ENCODE data around the gene APOA1.
"Not testable (repeated sequence)": the region's sequence is repeated elsewhere in the genome, so short reads cannot be mapped to it uniquely, and the experiment has no call there.

Gene APOA1

DNA sequence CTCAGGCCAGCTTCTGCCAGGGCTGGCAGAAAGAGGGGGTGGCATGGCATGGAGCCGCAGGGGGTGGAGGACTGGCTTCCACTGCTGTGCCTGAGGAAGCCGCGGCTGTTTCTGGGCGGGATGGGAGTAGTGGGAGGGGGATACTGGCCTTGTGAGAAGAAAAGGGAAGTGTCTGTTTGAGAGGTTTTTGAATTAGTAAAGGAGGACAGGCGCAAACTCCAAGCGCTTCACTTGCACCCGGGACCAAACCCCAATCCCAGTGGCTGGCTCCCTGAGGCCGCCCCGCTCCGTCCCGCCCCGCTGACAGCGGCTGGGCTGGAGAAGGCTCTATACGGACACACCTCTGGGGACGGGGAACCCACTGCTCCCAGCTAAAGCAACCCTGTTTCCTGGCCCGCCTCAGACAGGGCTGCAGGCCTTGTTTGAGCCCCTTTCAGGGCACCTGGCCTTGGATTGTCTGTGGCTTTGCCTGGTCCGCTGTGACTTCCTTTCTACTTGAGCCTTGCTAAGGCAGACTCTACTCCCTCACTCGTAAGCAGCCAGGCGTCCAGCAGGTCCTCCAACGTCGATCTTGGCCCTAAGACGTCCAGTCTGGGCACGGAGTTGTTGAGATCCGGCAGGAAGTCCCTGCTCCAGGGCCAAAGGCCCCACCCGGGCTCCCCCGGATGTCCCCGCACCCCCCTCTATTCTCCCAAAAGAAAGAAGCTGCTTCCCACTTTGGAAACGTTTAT, 2.2 kb downstream of the APOA1 start:
- DNase-seq (ENCODE audit: low spot score) (no peak), FAIRE-seq (no peak)

DNA sequence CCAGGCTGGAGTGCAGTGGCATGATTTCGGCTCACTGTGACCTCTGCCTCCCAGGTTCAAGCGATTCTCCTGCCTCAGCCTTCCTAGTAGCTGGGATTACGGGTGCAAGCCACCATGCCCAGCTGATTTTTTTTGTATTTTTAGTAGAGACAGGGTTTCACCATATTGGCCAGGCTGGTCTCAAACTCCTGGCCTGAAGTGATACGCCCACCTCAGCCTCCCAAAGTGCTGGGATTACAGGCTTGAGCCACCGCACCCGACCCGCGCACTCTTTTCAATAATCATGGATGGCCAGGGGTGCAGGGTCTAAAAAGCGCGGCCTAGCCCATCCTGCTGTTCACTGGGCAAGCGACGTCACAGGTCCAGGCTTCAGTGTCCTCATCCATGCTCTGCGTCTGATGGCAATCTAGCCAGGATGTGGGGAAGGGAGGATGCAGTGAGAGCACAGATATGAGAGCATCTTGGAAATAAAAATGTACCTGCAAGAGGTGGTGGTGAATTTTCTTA, 2.8 kb downstream of the APOA1 start:
- FAIRE-seq; DNase-seq (ENCODE audit: low spot score): not testable (repeated sequence)

DNA sequence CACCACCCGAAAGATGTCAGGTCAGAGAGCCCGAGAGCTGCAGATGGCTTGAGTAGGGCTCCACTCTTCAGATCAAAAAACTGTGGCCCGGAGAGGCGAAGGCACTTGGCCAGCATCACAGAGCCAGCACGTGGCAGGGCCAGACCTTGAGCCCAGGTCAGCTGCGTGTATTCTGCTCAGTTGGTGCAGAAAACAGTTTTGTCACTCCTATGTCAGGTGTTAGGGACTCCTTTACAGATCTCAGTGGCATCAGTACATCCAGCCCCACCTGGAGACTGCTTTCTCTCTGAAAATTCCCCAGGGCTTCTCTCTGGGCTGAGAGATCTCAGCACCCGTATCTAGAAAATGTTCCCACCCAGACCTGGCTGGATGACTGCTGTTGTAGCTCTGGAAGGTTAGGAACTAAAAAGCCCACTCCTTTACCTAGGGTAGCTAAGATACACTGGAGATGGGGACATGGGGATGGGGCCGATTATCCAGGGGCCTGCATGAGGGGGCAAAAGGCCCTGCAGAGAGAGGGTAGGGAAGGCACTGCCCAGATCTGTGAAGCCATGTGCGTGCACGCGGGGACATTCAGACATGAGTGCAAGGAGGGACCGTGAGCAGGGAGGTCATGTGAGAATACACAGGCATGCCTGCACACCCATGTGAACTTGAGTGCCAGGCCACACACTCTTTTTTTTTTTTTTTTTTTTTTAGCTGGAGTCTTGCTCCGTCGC, 3.4 kb downstream of the APOA1 start:
- DNase-seq (ENCODE audit: low spot score) (no peak), FAIRE-seq (no peak)

DNA sequence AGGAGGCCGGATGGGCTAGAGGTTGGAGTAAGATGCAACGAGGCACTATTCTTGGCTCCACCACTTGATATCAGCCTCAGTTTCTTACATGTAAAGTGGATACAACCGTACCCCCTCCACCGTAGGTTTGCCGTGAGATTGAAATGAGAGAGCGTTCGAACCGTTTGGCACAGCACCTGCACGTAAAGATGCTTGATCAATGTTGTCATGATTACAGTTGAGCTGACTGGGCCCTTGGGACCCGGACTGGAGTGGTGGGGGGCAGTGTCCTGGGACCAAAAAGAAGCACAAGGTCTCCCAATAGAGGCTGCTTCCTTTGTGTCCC, 4.0 kb downstream of the APOA1 start:
- DNase-seq (ENCODE audit: low spot score), result no peak
- no peak for FAIRE-seq

DNA sequence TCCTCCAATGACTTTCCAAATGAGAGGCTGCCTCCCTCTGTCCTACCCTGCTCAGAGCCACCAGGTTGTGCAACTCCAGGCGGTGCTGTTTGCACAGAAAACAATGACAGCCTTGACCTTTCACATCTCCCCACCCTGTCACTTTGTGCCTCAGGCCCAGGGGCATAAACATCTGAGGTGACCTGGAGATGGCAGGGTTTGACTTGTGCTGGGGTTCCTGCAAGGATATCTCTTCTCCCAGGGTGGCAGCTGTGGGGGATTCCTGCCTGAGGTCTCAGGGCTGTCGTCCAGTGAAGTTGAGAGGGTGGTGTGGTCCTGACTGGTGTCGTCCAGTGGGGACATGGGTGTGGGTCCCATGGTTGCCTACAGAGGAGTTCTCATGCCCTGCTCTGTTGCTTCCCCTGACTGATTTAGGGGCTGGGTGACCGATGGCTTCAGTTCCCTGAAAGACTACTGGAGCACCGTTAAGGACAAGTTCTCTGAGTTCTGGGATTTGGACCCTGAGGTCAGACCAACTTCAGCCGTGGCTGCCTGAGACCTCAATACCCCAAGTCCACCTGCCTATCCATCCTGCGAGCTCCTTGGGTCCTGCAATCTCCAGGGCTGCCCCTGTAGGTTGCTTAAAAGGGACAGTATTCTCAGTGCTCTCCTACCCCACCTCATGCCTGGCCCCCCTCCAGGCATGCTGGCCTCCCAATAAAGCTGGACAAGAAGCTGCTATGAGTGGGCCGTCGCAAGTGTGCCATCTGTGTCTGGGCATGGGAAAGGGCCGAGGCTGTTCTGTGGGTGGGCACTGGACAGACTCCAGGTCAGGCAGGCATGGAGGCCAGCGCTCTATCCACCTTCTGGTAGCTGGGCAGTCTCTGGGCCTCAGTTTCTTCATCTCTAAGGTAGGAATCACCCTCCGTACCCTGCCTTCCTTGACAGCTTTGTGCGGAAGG, 4.8 kb downstream of the APOA1 start:
- DNase-seq (ENCODE audit: low spot score), result no peak
- FAIRE-seq, result no peak

DNA sequence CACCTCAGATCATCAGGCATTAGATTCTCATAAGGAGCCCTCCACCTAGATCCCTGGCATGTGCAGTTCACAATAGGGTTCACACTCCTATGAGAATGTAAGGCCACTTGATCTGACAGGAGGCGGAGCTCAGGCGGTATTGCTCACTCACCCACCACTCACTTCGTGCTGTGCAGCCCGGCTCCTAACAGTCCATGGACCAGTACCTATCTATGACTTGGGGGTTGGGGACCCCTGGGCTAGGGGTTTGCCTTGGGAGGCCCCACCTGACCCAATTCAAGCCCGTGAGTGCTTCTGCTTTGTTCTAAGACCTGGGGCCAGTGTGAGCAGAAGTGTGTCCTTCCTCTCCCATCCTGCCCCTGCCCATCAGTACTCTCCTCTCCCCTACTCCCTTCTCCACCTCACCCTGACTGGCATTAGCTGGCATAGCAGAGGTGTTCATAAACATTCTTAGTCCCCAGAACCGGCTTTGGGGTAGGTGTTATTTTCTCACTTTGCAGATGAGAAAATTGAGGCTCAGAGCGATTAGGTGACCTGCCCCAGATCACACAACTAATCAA, 5.6 kb downstream of the APOA1 start:
- FAIRE-seq (no peak), DNase-seq (ENCODE audit: low spot score) (no peak)

DNA sequence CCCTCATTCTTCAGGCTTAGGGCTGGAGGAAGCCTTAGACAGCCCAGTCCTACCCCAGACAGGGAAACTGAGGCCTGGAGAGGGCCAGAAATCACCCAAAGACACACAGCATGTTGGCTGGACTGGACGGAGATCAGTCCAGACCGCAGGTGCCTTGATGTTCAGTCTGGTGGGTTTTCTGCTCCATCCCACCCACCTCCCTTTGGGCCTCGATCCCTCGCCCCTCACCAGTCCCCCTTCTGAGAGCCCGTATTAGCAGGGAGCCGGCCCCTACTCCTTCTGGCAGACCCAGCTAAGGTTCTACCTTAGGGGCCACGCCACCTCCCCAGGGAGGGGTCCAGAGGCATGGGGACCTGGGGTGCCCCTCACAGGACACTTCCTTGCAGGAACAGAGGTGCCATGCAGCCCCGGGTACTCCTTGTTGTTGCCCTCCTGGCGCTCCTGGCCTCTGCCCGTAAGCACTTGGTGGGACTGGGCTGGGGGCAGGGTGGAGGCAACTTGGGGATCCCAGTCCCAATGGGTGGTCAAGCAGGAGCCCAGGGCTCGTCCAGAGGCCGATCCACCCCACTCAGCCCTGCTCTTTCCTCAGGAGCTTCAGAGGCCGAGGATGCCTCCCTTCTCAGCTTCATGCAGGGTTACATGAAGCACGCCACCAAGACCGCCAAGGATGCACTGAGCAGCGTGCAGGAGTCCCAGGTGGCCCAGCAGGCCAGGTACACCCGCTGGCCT, 7.1 kb downstream of the APOA1 start:
- FAIRE-seq (no peak), DNase-seq (ENCODE audit: low spot score) (no peak)

DNA sequence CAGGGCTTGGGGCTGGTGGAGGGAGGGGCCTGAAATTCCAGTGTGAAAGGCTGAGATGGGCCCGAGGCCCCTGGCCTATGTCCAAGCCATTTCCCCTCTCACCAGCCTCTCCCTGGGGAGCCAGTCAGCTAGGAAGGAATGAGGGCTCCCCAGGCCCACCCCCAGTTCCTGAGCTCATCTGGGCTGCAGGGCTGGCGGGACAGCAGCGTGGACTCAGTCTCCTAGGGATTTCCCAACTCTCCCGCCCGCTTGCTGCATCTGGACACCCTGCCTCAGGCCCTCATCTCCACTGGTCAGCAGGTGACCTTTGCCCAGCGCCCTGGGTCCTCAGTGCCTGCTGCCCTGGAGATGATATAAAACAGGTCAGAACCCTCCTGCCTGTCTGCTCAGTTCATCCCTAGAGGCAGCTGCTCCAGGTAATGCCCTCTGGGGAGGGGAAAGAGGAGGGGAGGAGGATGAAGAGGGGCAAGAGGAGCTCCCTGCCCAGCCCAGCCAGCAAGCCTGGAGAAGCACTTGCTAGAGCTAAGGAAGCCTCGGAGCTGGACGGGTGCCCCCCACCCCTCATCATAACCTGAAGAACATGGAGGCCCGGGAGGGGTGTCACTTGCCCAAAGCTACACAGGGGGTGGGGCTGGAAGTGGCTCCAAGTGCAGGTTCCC, 7.8 kb downstream of the APOA1 start, which contains the start of gene APOC3:
Gene APOC3 (plus strand): TSS at position 383 of the 659 bp plus-strand sequence. CDS start 676 bp downstream, outside the sequence.
- DNase-seq (ENCODE audit: low spot score) (no peak), FAIRE-seq (no peak)

DNA sequence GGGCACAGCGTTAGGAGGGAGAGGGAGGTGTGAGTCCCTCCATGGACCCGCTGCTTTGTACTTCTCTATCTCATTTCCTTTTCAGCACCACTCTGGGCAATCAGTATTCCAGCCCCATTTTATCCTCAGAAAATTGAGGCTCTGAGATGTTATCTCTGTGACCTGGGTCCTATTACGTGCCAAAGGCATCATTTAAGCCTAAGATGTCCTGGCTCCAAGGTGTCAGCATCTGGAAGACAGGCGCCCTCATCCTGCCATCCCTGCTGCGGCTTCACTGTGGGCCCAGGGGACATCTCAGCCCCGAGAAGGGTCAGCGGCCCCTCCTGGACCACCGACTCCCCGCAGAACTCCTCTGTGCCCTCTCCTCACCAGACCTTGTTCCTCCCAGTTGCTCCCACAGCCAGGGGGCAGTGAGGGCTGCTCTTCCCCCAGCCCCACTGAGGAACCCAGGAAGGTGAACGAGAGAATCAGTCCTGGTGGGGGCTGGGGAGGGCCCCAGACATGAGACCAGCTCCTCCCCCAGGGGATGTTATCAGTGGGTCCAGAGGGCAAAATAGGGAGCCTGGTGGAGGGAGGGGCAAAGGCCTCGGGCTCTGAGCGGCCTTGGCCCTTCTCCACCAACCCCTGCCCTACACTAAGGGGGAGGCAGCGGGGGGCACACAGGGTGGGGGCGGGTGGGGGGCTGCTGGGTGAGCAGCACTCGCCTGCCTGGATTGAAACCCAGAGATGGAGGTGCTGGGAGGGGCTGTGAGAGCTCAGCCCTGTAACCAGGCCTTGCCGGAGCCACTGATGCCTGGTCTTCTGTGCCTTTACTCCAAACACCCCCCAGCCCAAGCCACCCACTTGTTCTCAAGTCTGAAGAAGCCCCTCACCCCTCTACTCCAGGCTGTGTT, 8.5 kb downstream of the APOA1 start:
- no peak for FAIRE-seq
- DNase-seq (ENCODE audit: low spot score), result no peak

DNA sequence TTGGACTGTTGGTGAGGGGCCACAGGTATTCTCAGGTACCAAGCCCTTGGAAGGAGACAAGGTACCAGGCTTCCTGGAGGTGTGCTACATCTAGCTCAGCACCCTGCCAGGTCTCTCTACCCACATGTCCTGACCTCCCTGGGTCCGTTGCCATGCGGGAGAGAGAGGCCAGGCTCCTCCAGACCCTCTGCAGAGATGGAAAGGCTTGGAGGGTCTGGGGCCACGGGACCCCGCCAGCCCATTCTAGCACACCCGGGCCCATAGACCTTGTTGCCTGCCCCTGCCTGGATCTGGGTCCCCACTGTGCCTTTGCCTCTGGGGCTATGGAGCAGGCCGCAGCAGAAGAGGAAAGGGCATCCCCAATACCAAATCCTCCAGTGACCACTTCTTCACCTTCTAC, 10.0 kb downstream of the APOA1 start:
- FAIRE-seq, result no peak
- no peak for DNase-seq (ENCODE audit: low spot score)

DNA sequence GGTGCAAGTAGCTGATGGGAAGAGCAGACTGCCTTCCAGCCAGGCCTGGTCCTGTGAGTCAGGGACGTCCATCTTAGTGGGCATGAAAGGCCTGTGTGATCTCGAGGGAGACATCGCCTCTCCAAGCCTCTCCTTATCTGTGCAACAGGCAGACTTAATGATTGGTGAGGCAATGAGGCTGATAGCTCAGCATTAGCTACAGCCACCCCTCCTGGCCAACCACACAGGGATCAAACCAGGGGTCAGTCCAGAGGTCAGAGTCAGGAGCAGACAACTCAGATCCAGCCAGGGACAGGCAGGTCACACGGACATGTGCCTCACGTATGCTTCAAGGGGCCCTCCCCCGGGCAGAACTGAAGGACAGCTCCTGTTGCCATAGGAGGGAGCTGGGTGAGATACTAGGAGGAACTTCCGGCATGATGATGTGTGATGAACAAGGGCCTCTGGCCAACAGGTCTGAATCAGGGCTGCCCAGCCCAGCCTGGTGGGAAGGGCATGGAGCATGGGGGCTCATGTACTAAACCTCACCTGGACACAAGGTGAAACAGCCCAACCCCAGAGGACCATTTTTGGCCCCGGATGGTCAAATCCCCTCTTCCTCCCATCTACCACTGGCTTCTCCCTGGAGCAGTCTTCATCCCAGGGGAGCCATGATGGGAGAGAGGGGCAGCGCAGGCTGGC, 10.5 kb downstream of the APOA1 start:
- FAIRE-seq, result no peak
- DNase-seq (ENCODE audit: low spot score), result no peak

DNA sequence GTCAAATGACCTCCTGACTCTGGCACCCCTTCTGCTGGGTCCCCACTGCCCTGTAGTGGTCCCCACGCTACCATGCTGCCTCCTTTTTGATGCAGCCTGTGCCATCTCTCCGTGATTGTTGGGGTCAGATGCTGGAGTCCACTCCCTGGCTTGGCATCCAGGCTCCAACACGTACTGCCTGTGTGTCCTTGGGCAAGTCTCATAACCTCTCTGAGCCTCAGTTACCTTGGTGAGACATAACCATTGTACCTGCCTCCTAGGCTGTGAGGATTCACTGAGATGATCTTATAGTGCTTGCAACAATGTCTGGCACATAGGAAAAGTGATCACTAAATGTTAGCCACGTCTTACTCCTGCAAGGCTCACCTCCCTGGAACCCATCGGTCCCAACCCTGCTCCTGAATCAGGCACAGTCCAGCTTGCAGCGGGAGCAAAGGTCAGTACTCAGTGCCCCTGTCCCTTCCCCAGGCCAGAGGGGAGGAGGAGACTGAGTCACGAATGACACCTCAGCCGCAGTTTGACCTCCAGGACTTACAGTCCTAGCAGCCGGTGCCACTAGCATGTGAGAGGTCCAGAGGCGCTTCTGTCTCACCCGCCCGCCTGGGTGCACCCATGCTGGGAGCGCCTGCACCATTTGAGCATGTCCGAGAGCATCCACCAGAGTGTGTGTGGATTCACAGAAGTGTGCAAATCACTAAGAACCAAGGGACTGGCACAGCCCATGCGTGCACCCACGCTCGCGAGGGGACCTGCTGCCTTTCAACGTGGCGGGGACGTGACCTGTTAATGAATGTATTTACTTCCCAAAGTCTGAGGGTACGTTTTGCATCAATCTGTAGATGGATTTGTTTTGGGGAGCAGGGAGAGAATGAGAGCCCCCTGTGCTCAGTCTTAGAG, 11.3 kb downstream of the APOA1 start:
- DNase-seq (ENCODE audit: low spot score), result no peak
- no peak for FAIRE-seq

DNA sequence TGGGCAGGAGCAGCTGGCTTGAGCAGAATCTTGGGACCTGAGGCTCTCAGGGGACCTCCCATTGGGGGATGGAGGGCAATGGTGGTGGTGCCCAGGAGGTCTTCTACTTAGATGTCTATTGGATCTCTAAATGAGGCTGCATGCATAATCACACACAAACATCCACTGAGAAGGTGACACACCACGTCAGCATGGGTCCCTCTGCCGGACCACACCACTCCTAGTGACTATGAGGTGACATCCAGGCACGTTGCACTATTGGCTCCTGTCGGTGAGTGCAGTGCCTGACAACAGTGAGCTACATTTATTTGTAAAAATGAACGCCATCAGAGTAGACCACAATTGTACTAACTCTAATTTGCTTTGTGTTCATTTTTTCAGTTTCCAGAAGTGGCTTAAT, 12.0 kb downstream of the APOA1 start:
- DNase-seq (ENCODE audit: low spot score) (no peak), FAIRE-seq (no peak)

DNA sequence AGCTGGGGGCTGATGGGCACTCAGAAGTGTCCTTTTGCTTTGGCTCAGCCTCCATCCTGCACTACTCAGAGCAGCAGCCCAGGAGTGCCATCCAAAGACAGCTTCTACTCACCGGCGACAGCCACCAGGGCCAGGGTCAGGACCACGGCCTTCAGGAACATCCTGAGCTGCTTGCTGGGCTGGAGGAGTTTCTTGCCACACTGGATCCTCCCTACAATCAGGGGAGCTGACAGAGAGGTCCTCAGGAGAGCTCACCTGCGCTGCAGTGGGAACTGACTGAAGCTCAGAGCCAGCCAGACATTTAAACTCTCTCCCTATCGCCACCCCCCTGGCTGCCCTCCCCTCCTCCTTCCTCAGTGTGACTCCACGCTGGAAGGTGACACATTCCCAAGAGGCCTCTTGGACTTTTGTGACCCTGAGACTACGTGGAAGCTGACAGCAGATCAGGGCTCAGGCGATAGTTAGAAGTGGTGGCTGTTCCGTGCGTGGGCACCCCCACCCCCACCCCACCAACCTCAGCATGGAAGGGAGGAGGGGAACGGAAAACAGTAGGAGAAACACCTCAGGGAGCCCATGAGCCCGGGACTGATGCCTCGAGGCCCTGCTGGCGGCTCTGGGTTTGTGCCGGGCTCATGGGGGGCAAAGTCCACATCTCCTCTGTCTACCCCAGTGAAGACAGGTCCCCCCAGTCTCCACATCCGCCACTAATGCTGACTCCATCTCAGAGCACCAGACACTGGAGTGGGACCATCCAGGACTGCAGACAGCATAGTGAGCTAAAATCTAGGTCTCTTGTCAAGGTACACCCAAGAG, 14.2 kb downstream of the APOA1 start, which contains the start of gene APOA4:
Gene APOA4 (minus strand): TSS at position 274 of the 813 bp plus-strand sequence. CDS start 113 bp downstream, at position 161.
- DNase-seq (ENCODE audit: low spot score), result no peak
- no peak for FAIRE-seq

DNA sequence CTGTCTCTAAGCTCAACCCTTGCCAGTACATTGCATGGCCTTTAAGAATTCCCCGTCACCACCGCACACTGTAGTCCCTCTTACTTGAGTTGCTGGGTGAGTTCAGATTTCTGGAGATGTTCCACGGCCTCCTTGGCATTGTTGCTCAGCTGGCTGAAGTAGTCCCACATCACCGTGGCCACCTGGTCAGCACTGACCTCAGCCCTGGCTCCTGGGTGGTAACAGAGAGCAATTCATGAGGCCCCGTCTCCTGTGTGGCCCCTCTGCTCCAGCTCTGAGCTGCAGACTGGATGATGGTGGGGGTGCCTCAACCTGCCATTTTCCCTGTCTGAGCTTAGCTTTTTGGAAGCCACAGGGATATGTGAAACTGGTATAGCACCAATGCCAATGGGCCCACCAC, 14.8 kb downstream of the APOA1 start:
- FAIRE-seq, result no peak

DNA sequence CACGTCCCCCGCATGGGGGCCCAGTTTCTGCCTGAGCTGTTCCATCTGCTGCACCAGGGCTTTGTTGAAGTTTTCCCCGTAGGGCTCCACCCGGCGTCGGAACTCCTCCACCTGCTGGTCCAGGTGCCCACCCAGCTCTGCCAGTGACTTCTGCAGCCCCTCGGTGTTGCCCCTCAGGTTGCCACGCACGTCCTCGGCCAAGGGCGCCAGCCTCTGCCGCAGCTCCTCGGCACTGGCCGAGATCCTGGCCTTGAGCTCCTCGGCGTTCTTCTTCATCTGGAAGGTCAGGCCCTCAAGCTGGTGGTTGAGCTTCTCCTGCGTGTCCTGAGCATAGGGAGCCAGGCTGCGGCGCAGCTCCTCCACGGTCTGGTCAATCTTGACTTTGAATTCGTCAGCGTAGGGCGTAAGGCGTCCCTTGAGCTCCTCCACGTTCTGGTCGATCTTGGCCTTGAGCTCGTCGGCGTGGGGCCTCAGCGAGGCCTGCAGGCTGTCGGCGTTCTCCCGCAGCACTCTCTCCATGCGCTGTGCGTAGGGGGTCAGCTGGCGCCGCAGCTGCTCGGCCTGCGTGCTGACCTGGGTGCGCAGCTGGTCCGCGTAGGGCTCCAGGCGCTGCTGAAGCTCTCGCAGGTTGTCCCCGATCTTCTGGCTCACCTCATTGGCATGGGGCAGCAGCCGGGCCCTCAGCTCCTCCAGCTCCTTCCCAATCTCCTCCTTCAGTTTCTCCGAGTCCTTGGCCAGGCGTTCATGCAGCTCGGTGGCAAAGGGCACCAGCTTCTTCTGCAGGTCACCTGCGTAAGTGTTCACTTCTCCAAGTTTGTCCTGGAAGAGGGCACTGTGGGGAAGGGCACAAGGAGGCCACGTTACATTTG, 16.1 kb downstream of the APOA1 start:
- FAIRE-seq, result no peak
- DNase-seq (ENCODE audit: low spot score), result no peak

More for the DNA sequence above, 14.8 kb downstream of the APOA1 start:
- no peak for DNase-seq (ENCODE audit: low spot score)
